ENCODE results near the gene ABAT.
A peak's percentile ranks its signal among the peaks of the same experiment; 100 is the strongest.

The ABAT gene

DNA sequence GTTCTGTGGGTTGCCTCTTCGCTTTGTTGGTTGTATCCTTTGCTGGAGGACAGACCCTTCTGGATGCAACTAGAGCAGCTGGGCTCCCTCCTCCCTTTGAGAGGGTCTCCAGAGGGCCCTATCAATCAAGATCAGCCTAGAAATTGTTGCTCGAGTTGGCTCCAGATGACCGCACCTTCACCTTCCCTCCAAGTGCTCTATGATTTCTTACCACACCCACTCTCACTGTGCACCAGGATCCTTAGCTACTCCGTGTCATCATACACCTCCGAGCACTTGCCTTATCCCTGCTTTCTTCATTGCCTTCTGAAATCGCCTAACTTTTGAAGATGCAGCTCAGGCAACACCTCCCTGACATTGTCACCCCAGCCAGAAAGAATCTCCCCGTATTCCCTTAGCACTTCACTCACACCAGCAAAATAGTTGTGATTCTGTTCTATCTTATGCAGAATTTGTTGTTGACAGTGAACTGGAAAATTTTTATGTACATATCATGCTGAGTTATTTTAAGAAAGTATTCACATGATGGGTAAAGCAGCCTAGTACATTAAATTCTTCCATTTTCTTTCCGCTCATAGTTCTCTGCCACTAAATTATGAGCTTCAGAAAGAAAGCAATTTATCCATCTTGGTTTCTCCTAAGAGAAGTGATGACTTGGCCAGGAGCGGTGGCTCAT is 52.9 kb downstream of the ABAT start:
- TF ChIP-seq, protein P1, sequence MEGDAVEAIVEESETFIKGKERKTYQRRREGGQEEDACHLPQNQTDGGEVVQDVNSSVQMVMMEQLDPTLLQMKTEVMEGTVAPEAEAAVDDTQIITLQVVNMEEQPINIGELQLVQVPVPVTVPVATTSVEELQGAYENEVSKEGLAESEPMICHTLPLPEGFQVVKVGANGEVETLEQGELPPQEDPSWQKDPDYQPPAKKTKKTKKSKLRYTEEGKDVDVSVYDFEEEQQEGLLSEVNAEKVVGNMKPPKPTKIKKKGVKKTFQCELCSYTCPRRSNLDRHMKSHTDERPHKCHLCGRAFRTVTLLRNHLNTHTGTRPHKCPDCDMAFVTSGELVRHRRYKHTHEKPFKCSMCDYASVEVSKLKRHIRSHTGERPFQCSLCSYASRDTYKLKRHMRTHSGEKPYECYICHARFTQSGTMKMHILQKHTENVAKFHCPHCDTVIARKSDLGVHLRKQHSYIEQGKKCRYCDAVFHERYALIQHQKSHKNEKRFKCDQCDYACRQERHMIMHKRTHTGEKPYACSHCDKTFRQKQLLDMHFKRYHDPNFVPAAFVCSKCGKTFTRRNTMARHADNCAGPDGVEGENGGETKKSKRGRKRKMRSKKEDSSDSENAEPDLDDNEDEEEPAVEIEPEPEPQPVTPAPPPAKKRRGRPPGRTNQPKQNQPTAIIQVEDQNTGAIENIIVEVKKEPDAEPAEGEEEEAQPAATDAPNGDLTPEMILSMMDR (IDR thresholded peaks at IDR 0.05) = no peak
- H3K9me3 ChIP-seq = no peaks in the 10 kb centered on the region
- intact Hi-C loops (cut with DNase I; ENCODE audit: low total_unique reads) = no loop called here
- H3K36me3 ChIP-seq = no peaks in the 10 kb centered on the region
- no peak overlapping the region for H3K4me3 ChIP-seq
- H3K27ac ChIP-seq = no peak overlapping the region
- DNase-seq = no peak
- no peaks in the 10 kb centered on the region for H3K27me3 ChIP-seq
- H3K4me1 ChIP-seq = no peaks in the 10 kb centered on the region

DNA sequence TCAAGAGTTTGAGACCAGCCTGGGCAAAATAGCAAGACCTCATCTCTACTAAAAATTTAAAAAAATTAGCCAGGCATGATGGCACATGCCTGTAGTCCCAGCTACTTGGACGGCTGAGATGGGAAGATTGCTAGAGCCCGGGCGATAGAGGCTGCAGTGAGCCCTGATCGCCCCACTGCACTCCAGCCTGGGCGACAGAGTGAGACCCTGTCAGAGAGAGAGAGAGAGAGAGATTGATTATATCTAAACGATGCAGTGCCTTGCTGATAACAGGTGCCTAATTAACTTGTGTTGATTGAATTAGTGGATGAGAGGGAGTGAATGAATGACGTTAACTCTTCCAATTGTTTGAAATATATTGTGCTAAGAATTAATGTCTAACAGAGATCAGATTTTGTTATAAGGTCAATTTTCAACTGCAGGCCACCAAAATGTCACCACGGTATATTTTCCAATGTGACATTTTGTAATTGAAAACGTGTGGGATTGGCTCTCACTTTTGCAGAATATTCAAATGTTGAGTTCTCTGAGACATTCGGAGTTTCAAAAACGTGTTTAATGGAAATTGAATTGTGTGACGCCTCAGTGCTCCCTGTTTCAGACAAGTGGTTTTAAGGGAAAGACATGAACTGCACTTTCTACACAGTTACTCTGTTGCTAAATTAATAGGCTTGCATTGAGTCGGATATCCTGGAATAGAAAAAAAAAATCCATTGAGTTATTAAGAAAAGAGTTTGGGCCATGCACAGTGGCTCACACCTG is 53.6 kb downstream of the ABAT start:
- TF ChIP-seq, protein P1 (IDR thresholded peaks at IDR 0.05) = no peak
- intact Hi-C loops (cut with DNase I; ENCODE audit: low total_unique reads) = no loop called here
- DNase-seq = no peak

DNA sequence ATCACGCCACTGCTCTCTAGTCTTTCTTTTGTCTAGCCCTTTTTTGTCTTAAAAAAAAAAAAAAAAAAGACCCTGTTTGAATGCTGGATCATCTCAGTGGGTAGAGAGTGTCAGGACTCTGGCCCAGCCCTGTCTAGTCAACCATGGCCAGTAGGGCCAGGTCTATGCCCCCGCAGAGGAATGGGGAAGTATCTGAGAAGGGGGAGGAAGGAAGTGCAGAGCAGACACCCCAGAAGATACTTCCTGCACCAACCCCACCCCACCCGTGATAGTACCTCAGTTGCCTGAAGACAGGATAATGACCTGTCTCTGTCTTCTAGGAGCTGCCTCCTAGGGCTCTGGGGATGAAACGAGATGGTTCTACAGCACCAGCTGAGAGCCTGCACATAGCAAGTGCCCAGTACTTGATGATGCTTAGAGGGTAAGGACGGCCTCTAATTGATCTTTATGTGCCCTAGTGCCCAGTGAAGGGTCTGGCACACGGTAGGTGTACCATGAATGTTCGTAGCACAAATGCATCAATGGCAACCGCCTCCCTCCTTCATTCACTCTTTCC is 55.4 kb downstream of the ABAT start:
- Histone ChIP-seq H3K4me1 (no peaks in the 10 kb centered on the region), H3K4me3 (no peak overlapping the region), H3K27me3 (no peaks in the 10 kb centered on the region), H3K36me3 (no peaks in the 10 kb centered on the region), H3K27ac (no peak overlapping the region), H3K9me3 (no peaks in the 10 kb centered on the region)
- intact Hi-C loops (cut with DNase I; ENCODE audit: low total_unique reads) = no loop called here
- TF ChIP-seq, protein P1 (IDR thresholded peaks at IDR 0.05) = no peak
- peak in 1 of 2 donors; percentile 56 for DNase-seq

More for the DNA sequence above, 53.6 kb downstream of the ABAT start:
- no peak overlapping the region for H3K4me3 ChIP-seq
- H3K36me3 ChIP-seq = no peaks in the 10 kb centered on the region
- H3K4me1 ChIP-seq = no peaks in the 10 kb centered on the region
- no peaks in the 10 kb centered on the region for H3K9me3 ChIP-seq
- no peak overlapping the region for H3K27ac ChIP-seq
- H3K27me3 ChIP-seq = no peaks in the 10 kb centered on the region

DNA sequence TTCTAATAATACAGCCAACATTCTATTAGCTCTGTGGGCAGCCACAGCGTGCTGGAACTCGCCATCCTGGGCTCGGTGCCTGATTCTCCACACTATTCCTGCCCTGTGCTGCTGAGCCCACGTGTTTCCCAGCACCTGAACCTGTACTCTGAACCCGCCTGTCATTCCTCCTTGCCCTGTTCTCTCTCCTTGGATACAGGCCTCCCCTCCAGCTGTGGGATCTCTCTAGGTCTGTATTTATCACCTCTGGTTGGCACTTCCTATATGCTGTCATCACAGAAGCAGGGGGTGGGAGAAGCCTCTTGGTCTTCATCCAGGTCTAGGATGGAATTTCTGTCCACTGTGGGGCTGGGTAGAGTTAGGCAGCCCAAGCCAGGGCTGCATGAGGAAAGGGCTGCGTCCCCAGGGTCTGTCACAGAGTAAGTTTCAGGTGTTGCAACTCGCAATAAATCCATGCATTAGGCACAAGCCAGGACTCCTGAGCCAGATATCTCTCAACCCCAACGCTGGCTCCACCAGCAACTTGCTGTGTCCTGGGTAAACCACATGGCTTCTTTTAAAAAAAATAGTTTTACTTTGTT is 56.0 kb downstream of the ABAT start:
- Histone ChIP-seq H3K27me3 (no peaks in the 10 kb centered on the region), H3K4me1 (no peaks in the 10 kb centered on the region), H3K36me3 (no peaks in the 10 kb centered on the region), H3K27ac (no peak overlapping the region), H3K9me3 (no peaks in the 10 kb centered on the region), H3K4me3 (no peak overlapping the region)
- intact Hi-C loops (cut with DNase I; ENCODE audit: low total_unique reads) = no loop called here
- TF ChIP-seq, protein P1 (IDR thresholded peaks at IDR 0.05) = no peak
- peak in 1 of 2 donors; percentile 9 for DNase-seq

DNA sequence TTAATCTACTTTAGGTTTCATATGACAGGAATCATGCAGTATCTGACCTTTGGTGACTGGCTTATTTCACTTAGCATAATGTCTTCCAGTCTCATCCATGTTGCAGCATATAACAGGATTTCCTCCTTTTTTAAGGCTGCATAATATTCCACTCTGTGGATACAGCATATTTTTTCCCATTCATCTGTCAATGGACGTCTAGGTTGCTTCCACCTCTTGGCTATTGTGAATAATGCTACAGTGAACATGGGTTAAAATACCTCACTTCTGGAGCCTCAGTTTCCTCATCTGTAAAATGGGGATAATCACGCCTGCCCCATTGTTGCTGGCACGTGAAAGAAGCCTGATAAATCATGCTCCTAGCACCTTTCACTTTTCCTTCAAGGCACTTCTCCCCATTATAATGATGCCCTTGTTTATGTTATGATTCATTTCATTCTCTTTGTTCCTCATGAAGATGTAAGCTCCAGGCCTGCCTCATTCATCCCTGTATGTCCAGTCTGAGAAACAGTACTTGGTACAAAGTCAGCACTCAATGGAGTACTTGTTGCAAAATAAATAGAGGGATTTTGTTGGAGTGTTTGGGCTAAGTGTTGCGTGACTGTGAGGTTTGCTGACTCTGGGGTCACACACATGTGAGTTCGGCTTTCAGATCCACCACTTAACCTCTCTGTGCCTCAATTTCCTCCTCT is 59.6 kb downstream of the ABAT start:
- intact Hi-C loops (cut with DNase I; ENCODE audit: low total_unique reads) = no loop called here
- TF ChIP-seq, protein P1 (IDR thresholded peaks at IDR 0.05) = no peak
- Histone ChIP-seq H3K9me3 (no peaks in the 10 kb centered on the region), H3K36me3 (peaks cover 0 to 15% (median 0%) of the 10 kb centered on the region in 3 donors), H3K4me1 (no peaks in the 10 kb centered on the region), H3K27me3 (no peaks in the 10 kb centered on the region), H3K27ac (no peak overlapping the region), H3K4me3 (no peak overlapping the region)
- DNase-seq = peak in 1 of 2 donors; percentile 6

All from tibial artery (tissue), 4 donors.